Smooth muscle cell (in vitro differentiated cells): ENCODE results near the gene ADCY9. TPM values are rescaled to one million over a fixed set of nuclear protein-coding genes. Genes with fewer than 3 reads are reported as not detected.
A peak's percentile ranks its signal among the peaks of the same experiment; 100 is the strongest.

Experiments
- DNase-seq: peaks from one replicate; lab custom pipeline; 2025; ENCODE audit not compliant: unreplicated experiment; lab: John Stamatoyannopoulos, UW
- H2AFZ ChIP-seq: fragments of 200-600 bp; sonication (generic); 2 replicates; pipeline ENCODE4 v1.6.0; 2016; ENCODE audit warnings: antibody characterized with exemption, low read depth, mild to moderate bottlenecking
- H3F3A ChIP-seq: fragments of 200-600 bp; sonication (generic); 2 replicates; pipeline ENCODE4 v1.6.0; 2017; ENCODE audit warnings: antibody characterized with exemption, low read depth
- H3K27ac ChIP-seq: fragments of 200-600 bp; sonication (generic); 2 replicates; pipeline ENCODE4 v1.5.1; 2016; ENCODE audit warnings: low read depth, mild to moderate bottlenecking
- H3K27me3 ChIP-seq: fragments of 200-600 bp; sonication (generic); 2 replicates; pipeline ENCODE4 v1.6.1; 2016; ENCODE audit warnings: low read depth, mild to moderate bottlenecking
- H3K36me3 ChIP-seq: fragments of 200-600 bp; sonication (generic); 2 replicates; pipeline ENCODE4 v1.5.1; 2016; ENCODE audit warnings: low read depth
- H3K4me1 ChIP-seq: fragments of 200-600 bp; sonication (generic); 2 replicates; pipeline ENCODE4 v1.5.1; 2016; ENCODE audit warnings: low read depth
- H3K4me2 ChIP-seq: fragments of 200-600 bp; sonication (generic); 2 replicates; pipeline ENCODE4 v1.6.0; 2016; ENCODE audit warnings: mild to moderate bottlenecking
- H3K4me3 ChIP-seq: fragments of 200-600 bp; sonication (generic); 2 replicates; pipeline ENCODE4 v1.5.1; 2016; ENCODE audit warnings: mild to moderate bottlenecking
- H3K79me2 ChIP-seq: fragments of 200-600 bp; sonication (generic); 2 replicates; pipeline ENCODE4 v1.6.0; 2016; ENCODE audit warnings: low read depth, mild to moderate bottlenecking
- H3K9ac ChIP-seq: fragments of 200-600 bp; sonication (generic); 2 replicates; pipeline ENCODE4 v1.6.0; 2016; ENCODE audit warnings: low read depth
- H3K9me3 ChIP-seq: fragments of 200-600 bp; sonication (generic); replicated peaks from 2 replicates; pipeline ENCODE4 v1.5.1; 2016; ENCODE audit warnings: low read depth
- H4K20me1 ChIP-seq: fragments of 200-600 bp; sonication (generic); 2 replicates; pipeline ENCODE4 v1.6.0; 2016; ENCODE audit warnings: low read depth
- CTCF ChIP-seq: fragments of 200-600 bp; sonication (generic); IDR thresholded peaks from 2 replicates; pipeline ENCODE4 v1.5.1; 2017; ENCODE audit warnings: borderline replicate concordance, mild to moderate bottlenecking, antibody characterized with exemption; ENCODE audit not compliant: insufficient read depth, poor library complexity, severe bottlenecking
- WGBS: methylation state at CpG from one replicate; pipeline ENCODE4 v1.1.7; 2016; ENCODE audit warnings: low lambda C conversion rate; 5-methylcytosine and 5-hydroxymethylcytosine counted together
- polyA plus RNA-seq: library from polyadenylated mRNA; unstranded; fragments of >200 nt; fragmentation: Nextera tagmentation; extraction: Ambion mirVana; gene quantifications from 2 replicates; pipeline ENCODE4 v1.2.1, GENCODE V29; 2016
- total RNA-seq: library from RNA; depleted of rRNA; stranded (reverse); fragments of >200 nt; gene quantifications from 2 replicates; pipeline ENCODE4 v1.2.3, GENCODE V29; 2014

The ADCY9 gene
- total and polyA plus RNA-seq, 2 experiments from 2014 or later: 7.2 to 8.9 TPM

- Histone ChIP-seq H3F3A (no peaks in the 10 kb centered on the region), H3K4me2 (peak overlapping the region; percentile 71), H4K20me1 (peaks cover 8% of the 10 kb centered on the region), H3K9me3 (no peaks in the 10 kb centered on the region), H3K9ac (no peak overlapping the region), H3K4me1 (peaks cover 9% of the 10 kb centered on the region), H2AFZ (no peak overlapping the region), H3K27ac (peak overlapping the region; percentile 84), H3K27me3 (no peaks in the 10 kb centered on the region), H3K79me2 (peaks cover 9% of the 10 kb centered on the region), H3K36me3 (no peaks in the 10 kb centered on the region), H3K4me3 (no peak overlapping the region)
- DNase-seq: no peak
- 94% methylated on average over 5 of the region's 5 CpGs for WGBS
- no peak for TF ChIP-seq CTCF
These were observed 23.5 kb downstream of the ADCY9 start for GRCh38 chr16:4092547-4093265.

GRCh38 chr16:4091240-4092012 is 24.8 kb downstream of the ADCY9 start:
- Histone ChIP-seq H4K20me1 (peaks cover 8% of the 10 kb centered on the region), H3K27ac (no peak overlapping the region), H3K4me1 (peaks cover 9% of the 10 kb centered on the region), H3K9me3 (no peaks in the 10 kb centered on the region), H3K9ac (no peak overlapping the region), H3K27me3 (no peaks in the 10 kb centered on the region), H3F3A (no peaks in the 10 kb centered on the region), H3K4me2 (no peak overlapping the region), H3K4me3 (no peak overlapping the region), H2AFZ (no peak overlapping the region), H3K36me3 (no peaks in the 10 kb centered on the region), H3K79me2 (peaks cover 4% of the 10 kb centered on the region)
- no peak for TF ChIP-seq CTCF
- DNase-seq: no peak
- WGBS: 96% methylated on average over 17 of the region's 17 CpGs

- Histone ChIP-seq H3K9me3 (no peaks in the 10 kb centered on the region), H3K27me3 (no peaks in the 10 kb centered on the region), H3K36me3 (no peaks in the 10 kb centered on the region), H3K4me1 (peaks cover 9% of the 10 kb centered on the region), H3K4me2 (no peak overlapping the region), H2AFZ (no peak overlapping the region), H3K4me3 (no peak overlapping the region), H4K20me1 (peaks cover 8% of the 10 kb centered on the region), H3K9ac (no peak overlapping the region), H3F3A (no peaks in the 10 kb centered on the region), H3K27ac (no peak overlapping the region), H3K79me2 (peaks cover 4% of the 10 kb centered on the region)
- TF ChIP-seq CTCF: no peak
- no peak for DNase-seq
- 87% methylated on average over 12 of the region's 12 CpGs for WGBS
These were observed 25.8 kb downstream of the ADCY9 start for GRCh38 chr16:4090351-4090851.
